GM12878 (cell line): Measurements from ENCODE around the gene SEMA4D. TPM values are rescaled to one million over a fixed set of nuclear protein-coding genes. Genes with fewer than 3 reads are reported as not detected.

ENCODE experiments used
- ATAC-seq: fragments of 200-7000 bp; cut with Tn5 transposase; 3 replicates; pipeline ENCODE4 v1.9.1; 2020; ENCODE audit warnings: mild to moderate bottlenecking, moderate library complexity
- BruUV-seq: library from RNA; stranded (reverse); fragments of 400-500 nt; replicated peaks from 2 replicates; lab custom pipeline; 2021; lab: Mats Ljungman, UMichigan
- CTCF ChIA-PET: fragments of 300-600 bp; sonication (Branson Sonifier 250); formaldehyde crosslinking; extraction: SDS; loops from one replicate; lab custom pipeline; 2021; ENCODE audit warnings: inconsistent platforms; lab: Yijun Ruan, JAX
- POLR2A ChIA-PET: fragments of 350-600 bp; formaldehyde crosslinking; extraction: SDS; loops from one replicate; lab custom pipeline; 2021; ENCODE audit warnings: inconsistent platforms; lab: Charles Lee
- RAD21 ChIA-PET: fragments of 300-600 bp; sonication (Branson Sonifier 250); formaldehyde crosslinking; loops from one replicate; lab custom pipeline; 2023; ENCODE audit warnings: antibody characterized with exemption; ENCODE audit not compliant: unreplicated experiment; lab: Charles Lee
- SMC1A ChIA-PET: fragments of 300-600 bp; sonication (Branson Sonifier 250); formaldehyde crosslinking; loops from one replicate; lab custom pipeline; 2023; ENCODE audit not compliant: unreplicated experiment, uncharacterized antibody; lab: Charles Lee
- DNase-seq: peaks from one replicate; pipeline ENCODE4 v3.0.0-alpha.2; 2011; ENCODE audit warnings: low read depth, low spot score
- FAIRE-seq: peaks from 3 replicates; lab custom pipeline; 2011; peaks lifted over from hg19 to GRCh38; lab: Jason Lieb, UNC
- H2AFZ ChIP-seq: 2 replicates; pipeline ENCODE4 v1.6.0; 2011; ENCODE audit warnings: low read depth, low read length, control low read depth; ENCODE audit not compliant: control insufficient read depth
- H3K27ac ChIP-seq: 2 replicates; pipeline ENCODE4 v1.5.1; 2011; ENCODE audit warnings: control low read depth; ENCODE audit not compliant: control insufficient read depth, insufficient read depth
- H3K27me3 ChIP-seq, 2 experiments: replicated peaks in 1 of 2; 2 replicates each; pipeline versions ENCODE4 v1.6.0 to v1.6.1; 2011; ENCODE audit warnings: low read length in 1 of 2; ENCODE audit not compliant: control insufficient read depth in 2 of 2, insufficient read depth in 2 of 2
- H3K36me3 ChIP-seq, 2 experiments: 2 replicates each; pipeline ENCODE4 v1.5.1; 2011; ENCODE audit warnings: low read length in 1 of 2; ENCODE audit not compliant: control insufficient read depth in 2 of 2, insufficient read depth in 2 of 2
- H3K4me1 ChIP-seq: 2 replicates; pipeline ENCODE4 v1.6.1; 2011; ENCODE audit warnings: mild to moderate bottlenecking, low read length, moderate library complexity, mixed read lengths; ENCODE audit not compliant: control insufficient read depth, insufficient read depth
- H3K4me2 ChIP-seq: 2 replicates; pipeline ENCODE4 v1.6.0; 2011; ENCODE audit warnings: control low read depth; ENCODE audit not compliant: control insufficient read depth, insufficient read depth
- H3K4me3 ChIP-seq: fragments of 200-600 bp; sonication (generic); 2 replicates; pipeline ENCODE4 v1.5.1; 2016
- H3K79me2 ChIP-seq: 2 replicates; pipeline ENCODE4 v1.6.0; 2011; ENCODE audit warnings: low read length; ENCODE audit not compliant: control insufficient read depth, insufficient read depth
- H3K9ac ChIP-seq: 2 replicates; pipeline ENCODE4 v1.8.0; 2011; ENCODE audit warnings: low read length, control low read depth, mixed read lengths; ENCODE audit not compliant: control insufficient read depth, insufficient read depth
- H3K9me3 ChIP-seq: replicated peaks from 3 replicates; pipeline ENCODE4 v1.5.1; 2011; ENCODE audit warnings: mild to moderate bottlenecking, low read length; ENCODE audit not compliant: control insufficient read depth, insufficient read depth
- H4K20me1 ChIP-seq: 2 replicates; pipeline ENCODE4 v1.6.0; 2011; ENCODE audit not compliant: control insufficient read depth, insufficient read depth
- LARP7 ChIP-seq: fragments of 450-650 bp; IDR thresholded peaks from 2 replicates; pipeline ENCODE4 v1.6.1; 2017; ENCODE audit warnings: mild to moderate bottlenecking
- NR2C2 ChIP-seq: IDR thresholded peaks from 2 replicates; pipeline ENCODE4 v1.6.1; 2011; ENCODE audit warnings: borderline replicate concordance, low read depth; ENCODE audit not compliant: control insufficient read depth, insufficient read length
- SMARCA5 ChIP-seq: fragments of 450-650 bp; IDR thresholded peaks from 2 replicates; pipeline ENCODE4 v1.6.1; 2017; ENCODE audit warnings: mild to moderate bottlenecking
- WGBS: methylation state at CpG from one replicate; pipeline ENCODE4 v1.1.6; 2016; ENCODE audit warnings: low lambda C conversion rate; ENCODE audit not compliant: insufficient replicate concordance, insufficient coverage; ENCODE audit errors: missing lambda C conversion rate; 5-methylcytosine and 5-hydroxymethylcytosine counted together
- in situ Hi-C: fragments of 300-500 bp; cut with MboI; formaldehyde crosslinking; loops from 9 replicates; pipeline ENCODE4 v1.14.3; 2018; ENCODE audit warnings: mixed read lengths
- intact Hi-C: fragments of 100-400 bp; cut with micrococcal nuclease; formaldehyde crosslinking; loops from one replicate; pipeline ENCODE4 v1.14.2; 2022; ENCODE audit not compliant: unreplicated experiment
- polyA plus RNA-seq, 11 experiments: library from polyadenylated mRNA; depleted of rRNA in 4 of 11; unstranded in 6 of 11; stranded (reverse) in 5 of 11; fragments of >200 nt; fragmentation: Nextera tagmentation in 4 of 11; fragmentation: Illumina TruSeq in 1 of 11; extraction: Ambion mirVana in 4 of 11; extraction: Trizol in 1 of 11; gene quantifications; 1 replicate in 1 of 11; 2 replicates in 10 of 11; pipeline versions ENCODE4 v1.2.1 to v1.2.3, GENCODE V29; 2011 to 2016; ENCODE audit warnings: inconsistent platforms in 2 of 11, missing spikeins in 2 of 11, low read depth in 1 of 11
- total RNA-seq, 4 experiments: library from RNA; depleted of rRNA in 3 of 4; stranded (reverse); fragments of >200 nt in 3 of 4; fragmentation: Illumina TruSeq in 1 of 4; extraction: Trizol in 1 of 4; gene quantifications; 2 replicates each; pipeline versions ENCODE4 v1.2.1 to v1.2.3, GENCODE V29; 2013 to 2021
- TF ChIP-seq, protein P1 (sequence below): fragments of 450-650 bp; IDR thresholded peaks from 2 replicates; pipeline ENCODE4 v1.6.1; 2017; ENCODE audit warnings: mild to moderate bottlenecking, moderate library complexity
- TF ChIP-seq, protein P2 (sequence below): IDR thresholded peaks from 2 replicates; pipeline ENCODE4 v1.6.1; 2011; ENCODE audit warnings: low read depth, low read length, improper control_type of control experiment, borderline replicate concordance
- TF ChIP-seq, protein P3 (sequence below): fragments of 450-650 bp; IDR thresholded peaks from 2 replicates; pipeline ENCODE4 v1.6.1; 2017; ENCODE audit warnings: mild to moderate bottlenecking, moderate library complexity
- TF ChIP-seq, protein P4 (sequence below), 3 experiments: IDR thresholded peaks in 2 of 3; conservative IDR thresholded peaks in 1 of 3; 2 replicates each; pipeline ENCODE4 v1.5.1; 2011; ENCODE audit warnings: low read depth in 3 of 3, low read length in 3 of 3, mild to moderate bottlenecking in 3 of 3, control low read depth in 2 of 3, moderate library complexity in 2 of 3, inconsistent platforms in 1 of 3, mixed read lengths in 1 of 3; ENCODE audit not compliant: control insufficient read depth in 2 of 3, insufficient read depth in 1 of 3; ENCODE audit errors: extremely low read depth in 1 of 3

SEMA4D gene
- total and polyA plus RNA-seq, 10 of the 15 experiments (the other 5 are each of a cell fraction or from before 2014, with no cell fraction given): 15.1 to 136 (median 39.6) TPM

DNA sequence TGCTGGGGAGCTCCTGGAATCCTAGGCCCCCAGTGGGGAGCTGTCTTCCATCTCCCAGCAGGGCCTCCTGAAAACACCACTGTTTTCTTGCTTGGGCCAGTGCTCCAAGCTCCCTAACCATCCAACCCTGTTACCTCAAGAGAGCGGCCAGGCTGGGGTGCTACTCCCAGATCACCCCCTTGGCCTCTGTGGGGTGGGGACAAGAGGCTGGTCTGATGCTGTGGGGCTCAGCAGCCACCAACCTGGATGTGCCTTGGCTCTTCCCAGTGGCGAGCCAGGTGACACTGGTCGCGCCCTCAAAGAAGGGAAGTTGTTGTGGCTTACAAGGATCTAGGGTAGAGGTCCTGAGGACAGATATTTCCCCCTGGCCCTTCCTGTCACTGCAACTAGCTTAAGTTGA lies 130.6 kb downstream of the SEMA4D start:
- TF ChIP-seq, protein P1, sequence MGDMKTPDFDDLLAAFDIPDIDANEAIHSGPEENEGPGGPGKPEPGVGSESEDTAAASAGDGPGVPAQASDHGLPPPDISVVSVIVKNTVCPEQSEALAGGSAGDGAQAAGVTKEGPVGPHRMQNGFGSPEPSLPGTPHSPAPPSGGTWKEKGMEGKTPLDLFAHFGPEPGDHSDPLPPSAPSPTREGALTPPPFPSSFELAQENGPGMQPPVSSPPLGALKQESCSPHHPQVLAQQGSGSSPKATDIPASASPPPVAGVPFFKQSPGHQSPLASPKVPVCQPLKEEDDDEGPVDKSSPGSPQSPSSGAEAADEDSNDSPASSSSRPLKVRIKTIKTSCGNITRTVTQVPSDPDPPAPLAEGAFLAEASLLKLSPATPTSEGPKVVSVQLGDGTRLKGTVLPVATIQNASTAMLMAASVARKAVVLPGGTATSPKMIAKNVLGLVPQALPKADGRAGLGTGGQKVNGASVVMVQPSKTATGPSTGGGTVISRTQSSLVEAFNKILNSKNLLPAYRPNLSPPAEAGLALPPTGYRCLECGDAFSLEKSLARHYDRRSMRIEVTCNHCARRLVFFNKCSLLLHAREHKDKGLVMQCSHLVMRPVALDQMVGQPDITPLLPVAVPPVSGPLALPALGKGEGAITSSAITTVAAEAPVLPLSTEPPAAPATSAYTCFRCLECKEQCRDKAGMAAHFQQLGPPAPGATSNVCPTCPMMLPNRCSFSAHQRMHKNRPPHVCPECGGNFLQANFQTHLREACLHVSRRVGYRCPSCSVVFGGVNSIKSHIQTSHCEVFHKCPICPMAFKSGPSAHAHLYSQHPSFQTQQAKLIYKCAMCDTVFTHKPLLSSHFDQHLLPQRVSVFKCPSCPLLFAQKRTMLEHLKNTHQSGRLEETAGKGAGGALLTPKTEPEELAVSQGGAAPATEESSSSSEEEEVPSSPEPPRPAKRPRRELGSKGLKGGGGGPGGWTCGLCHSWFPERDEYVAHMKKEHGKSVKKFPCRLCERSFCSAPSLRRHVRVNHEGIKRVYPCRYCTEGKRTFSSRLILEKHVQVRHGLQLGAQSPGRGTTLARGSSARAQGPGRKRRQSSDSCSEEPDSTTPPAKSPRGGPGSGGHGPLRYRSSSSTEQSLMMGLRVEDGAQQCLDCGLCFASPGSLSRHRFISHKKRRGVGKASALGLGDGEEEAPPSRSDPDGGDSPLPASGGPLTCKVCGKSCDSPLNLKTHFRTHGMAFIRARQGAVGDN: no peak
- TF ChIP-seq, protein P2, sequence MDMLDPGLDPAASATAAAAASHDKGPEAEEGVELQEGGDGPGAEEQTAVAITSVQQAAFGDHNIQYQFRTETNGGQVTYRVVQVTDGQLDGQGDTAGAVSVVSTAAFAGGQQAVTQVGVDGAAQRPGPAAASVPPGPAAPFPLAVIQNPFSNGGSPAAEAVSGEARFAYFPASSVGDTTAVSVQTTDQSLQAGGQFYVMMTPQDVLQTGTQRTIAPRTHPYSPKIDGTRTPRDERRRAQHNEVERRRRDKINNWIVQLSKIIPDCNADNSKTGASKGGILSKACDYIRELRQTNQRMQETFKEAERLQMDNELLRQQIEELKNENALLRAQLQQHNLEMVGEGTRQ: no peak
- TF ChIP-seq, protein P3, sequence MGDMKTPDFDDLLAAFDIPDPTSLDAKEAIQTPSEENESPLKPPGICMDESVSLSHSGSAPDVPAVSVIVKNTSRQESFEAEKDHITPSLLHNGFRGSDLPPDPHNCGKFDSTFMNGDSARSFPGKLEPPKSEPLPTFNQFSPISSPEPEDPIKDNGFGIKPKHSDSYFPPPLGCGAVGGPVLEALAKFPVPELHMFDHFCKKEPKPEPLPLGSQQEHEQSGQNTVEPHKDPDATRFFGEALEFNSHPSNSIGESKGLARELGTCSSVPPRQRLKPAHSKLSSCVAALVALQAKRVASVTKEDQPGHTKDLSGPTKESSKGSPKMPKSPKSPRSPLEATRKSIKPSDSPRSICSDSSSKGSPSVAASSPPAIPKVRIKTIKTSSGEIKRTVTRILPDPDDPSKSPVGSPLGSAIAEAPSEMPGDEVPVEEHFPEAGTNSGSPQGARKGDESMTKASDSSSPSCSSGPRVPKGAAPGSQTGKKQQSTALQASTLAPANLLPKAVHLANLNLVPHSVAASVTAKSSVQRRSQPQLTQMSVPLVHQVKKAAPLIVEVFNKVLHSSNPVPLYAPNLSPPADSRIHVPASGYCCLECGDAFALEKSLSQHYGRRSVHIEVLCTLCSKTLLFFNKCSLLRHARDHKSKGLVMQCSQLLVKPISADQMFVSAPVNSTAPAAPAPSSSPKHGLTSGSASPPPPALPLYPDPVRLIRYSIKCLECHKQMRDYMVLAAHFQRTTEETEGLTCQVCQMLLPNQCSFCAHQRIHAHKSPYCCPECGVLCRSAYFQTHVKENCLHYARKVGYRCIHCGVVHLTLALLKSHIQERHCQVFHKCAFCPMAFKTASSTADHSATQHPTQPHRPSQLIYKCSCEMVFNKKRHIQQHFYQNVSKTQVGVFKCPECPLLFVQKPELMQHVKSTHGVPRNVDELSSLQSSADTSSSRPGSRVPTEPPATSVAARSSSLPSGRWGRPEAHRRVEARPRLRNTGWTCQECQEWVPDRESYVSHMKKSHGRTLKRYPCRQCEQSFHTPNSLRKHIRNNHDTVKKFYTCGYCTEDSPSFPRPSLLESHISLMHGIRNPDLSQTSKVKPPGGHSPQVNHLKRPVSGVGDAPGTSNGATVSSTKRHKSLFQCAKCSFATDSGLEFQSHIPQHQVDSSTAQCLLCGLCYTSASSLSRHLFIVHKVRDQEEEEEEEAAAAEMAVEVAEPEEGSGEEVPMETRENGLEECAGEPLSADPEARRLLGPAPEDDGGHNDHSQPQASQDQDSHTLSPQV: no peak
- TF ChIP-seq, protein P4, sequence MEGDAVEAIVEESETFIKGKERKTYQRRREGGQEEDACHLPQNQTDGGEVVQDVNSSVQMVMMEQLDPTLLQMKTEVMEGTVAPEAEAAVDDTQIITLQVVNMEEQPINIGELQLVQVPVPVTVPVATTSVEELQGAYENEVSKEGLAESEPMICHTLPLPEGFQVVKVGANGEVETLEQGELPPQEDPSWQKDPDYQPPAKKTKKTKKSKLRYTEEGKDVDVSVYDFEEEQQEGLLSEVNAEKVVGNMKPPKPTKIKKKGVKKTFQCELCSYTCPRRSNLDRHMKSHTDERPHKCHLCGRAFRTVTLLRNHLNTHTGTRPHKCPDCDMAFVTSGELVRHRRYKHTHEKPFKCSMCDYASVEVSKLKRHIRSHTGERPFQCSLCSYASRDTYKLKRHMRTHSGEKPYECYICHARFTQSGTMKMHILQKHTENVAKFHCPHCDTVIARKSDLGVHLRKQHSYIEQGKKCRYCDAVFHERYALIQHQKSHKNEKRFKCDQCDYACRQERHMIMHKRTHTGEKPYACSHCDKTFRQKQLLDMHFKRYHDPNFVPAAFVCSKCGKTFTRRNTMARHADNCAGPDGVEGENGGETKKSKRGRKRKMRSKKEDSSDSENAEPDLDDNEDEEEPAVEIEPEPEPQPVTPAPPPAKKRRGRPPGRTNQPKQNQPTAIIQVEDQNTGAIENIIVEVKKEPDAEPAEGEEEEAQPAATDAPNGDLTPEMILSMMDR (IDR thresholded peaks at IDR 0.05 in 2 of 3, conservative IDR thresholded peaks at IDR 0.05 in 1 of 3; ENCODE audit: control insufficient read depth in 2 of 3, extremely low read depth in 1 of 3, insufficient read depth in 1 of 3, low read depth in 3 of 3, low read length in 3 of 3): no peak
- no peak for TF ChIP-seq SMARCA5
- no peak for TF ChIP-seq LARP7
- TF ChIP-seq NR2C2: no peak
- TF ChIP-seq, all 136 proteins: peak for 0
- no peak for DNase-seq
- RAD21 ChIA-PET: no interaction called here
- no peak for FAIRE-seq
- 95% methylated on average over 4 of the region's 4 CpGs for WGBS
- Histone ChIP-seq H4K20me1 (no peaks in the 10 kb centered on the region; the same call in 1 of the 2 replicates), H3K36me3 (peaks cover 0 to 2% of the 10 kb centered on the region in 2 experiments; a peak in 2 of 4 replicates), H3K4me2 (no peak overlapping the region), H2AFZ (no peak overlapping the region), H3K9ac (no peak overlapping the region), H3K4me1 (no peaks in the 10 kb centered on the region), H3K9me3 (no peaks in the 10 kb centered on the region), H3K27ac (no peak overlapping the region), H3K27me3 (no peaks in the 10 kb centered on the region), H3K4me3 (no peak overlapping the region), H3K79me2 (no peaks in the 10 kb centered on the region)
- POLR2A ChIA-PET: no interaction called here
- ATAC-seq: no peak
- intact Hi-C loops (no loop called here), in situ Hi-C loops (no loop called here)
- CTCF ChIA-PET: interaction anchor here (1.3 kb wide), 1 partner anchor 182 kb away, joined by 3 read pairs; no protein-coding TSS in a partner anchor
- no TSS peak for BruUV-seq
- SMC1A ChIA-PET: interaction anchor here (1.2 to 1.4 kb wide), 2 partner anchors 8 to 181 kb away, joined by 3 to 5 read pairs; no protein-coding TSS in a partner anchor
